MM.1S (cell line): ENCODE results near the gene CADM2.

Experiments used
- DNase-seq: peaks from one replicate; pipeline ENCODE4 v3.0.0-alpha.2; 2015
- H2AFZ ChIP-seq: fragments of 300-600 bp; sonication (generic); 2 replicates; pipeline ENCODE4 v1.6.0; 2016; ENCODE audit warnings: antibody characterized with exemption, low read length
- H3F3A ChIP-seq: fragments of 300-600 bp; sonication (generic); 2 replicates; pipeline ENCODE4 v1.6.1; 2016; ENCODE audit warnings: mild to moderate bottlenecking, antibody characterized with exemption, low read length, moderate library complexity, mixed read lengths; ENCODE audit not compliant: insufficient read depth
- H3K27ac ChIP-seq: fragments of 300-600 bp; sonication (generic); 2 replicates; pipeline ENCODE4 v1.5.1; 2016; ENCODE audit warnings: mild to moderate bottlenecking, low read length
- H3K27me3 ChIP-seq: fragments of 300-600 bp; sonication (generic); replicated peaks from 2 replicates; pipeline ENCODE4 v1.6.0; 2016; ENCODE audit warnings: low read length; ENCODE audit not compliant: insufficient read depth
- H3K36me3 ChIP-seq: fragments of 300-600 bp; sonication (generic); replicated peaks from 2 replicates; pipeline ENCODE4 v1.6.1; 2016; ENCODE audit warnings: mild to moderate bottlenecking, low read length, mixed read lengths; ENCODE audit not compliant: insufficient read depth
- H3K4me1 ChIP-seq: fragments of 300-600 bp; sonication (generic); 2 replicates; pipeline ENCODE4 v1.6.1; 2016; ENCODE audit warnings: low read length, mixed read lengths
- H3K4me2 ChIP-seq: fragments of 300-600 bp; sonication (generic); 2 replicates; pipeline ENCODE4 v1.6.0; 2016; ENCODE audit warnings: low read depth, low read length
- H3K4me3 ChIP-seq: fragments of 300-600 bp; sonication (generic); 2 replicates; pipeline ENCODE4 v1.5.1; 2016; ENCODE audit warnings: low read length, mixed read lengths
- H3K79me2 ChIP-seq: fragments of 300-600 bp; sonication (generic); 2 replicates; pipeline ENCODE4 v1.6.1; 2016; ENCODE audit warnings: mixed run types, low read length, mixed read lengths
- H3K9ac ChIP-seq: fragments of 300-600 bp; sonication (generic); 2 replicates; pipeline ENCODE4 v1.6.1; 2016; ENCODE audit warnings: low read length, mixed read lengths
- H3K9me2 ChIP-seq: fragments of 300-600 bp; sonication (generic); replicated peaks from 2 replicates; pipeline ENCODE4 v1.6.1; 2016; ENCODE audit warnings: mild to moderate bottlenecking, low read length, mixed read lengths; ENCODE audit not compliant: insufficient read depth
- H3K9me3 ChIP-seq: fragments of 300-600 bp; sonication (generic); replicated peaks from 2 replicates; pipeline ENCODE4 v1.6.1; 2016; ENCODE audit warnings: mild to moderate bottlenecking, low read length, mixed read lengths; ENCODE audit not compliant: insufficient read depth
- H4K20me1 ChIP-seq: fragments of 300-600 bp; sonication (generic); 2 replicates; pipeline ENCODE4 v1.6.1; 2016; ENCODE audit warnings: mild to moderate bottlenecking, low read length, moderate library complexity, mixed read lengths; ENCODE audit not compliant: insufficient read depth
- CTCF ChIP-seq: fragments of 300-600 bp; sonication (generic); IDR thresholded peaks from 2 replicates; pipeline ENCODE4 v1.5.1; 2016; ENCODE audit warnings: antibody characterized with exemption, low read length, mixed read lengths
- EZH2 ChIP-seq: fragments of 300-600 bp; sonication (generic); optimal IDR thresholded peaks from 2 replicates; pipeline ENCODE3; 2017; ENCODE audit warnings: low read depth, mild to moderate bottlenecking, antibody characterized with exemption, low read length, mixed read lengths
- EZH2phosphoT487 ChIP-seq: fragments of 300-600 bp; sonication (generic); IDR thresholded peaks from 2 replicates; pipeline ENCODE4 v1.6.1; 2018; ENCODE audit warnings: antibody characterized with exemption, low read length

CADM2 gene

GRCh38 chr3:85159376-85159775 lies 200.6 kb downstream of the CADM2 start:
- H3K9me3 ChIP-seq: no peaks in the 10 kb centered on the region
- H3K27ac ChIP-seq: no peak overlapping the region
- H3K4me1 ChIP-seq: no peaks in the 10 kb centered on the region
- H3K9me2 ChIP-seq: no peaks in the 10 kb centered on the region
- H3K36me3 ChIP-seq: no peaks in the 10 kb centered on the region
- H3K9ac ChIP-seq: no peak overlapping the region
- H3K4me2 ChIP-seq: no peak overlapping the region
- H3F3A ChIP-seq: no peaks in the 10 kb centered on the region
- DNase-seq: no peak
- no peak for TF ChIP-seq EZH2
- TF ChIP-seq EZH2phosphoT487: no peak
- no peak for TF ChIP-seq CTCF
- no peaks in the 10 kb centered on the region for H4K20me1 ChIP-seq
- H2AFZ ChIP-seq: no peak overlapping the region
- no peak overlapping the region for H3K4me3 ChIP-seq
- H3K79me2 ChIP-seq: no peaks in the 10 kb centered on the region
- no peaks in the 10 kb centered on the region for H3K27me3 ChIP-seq

DNA sequence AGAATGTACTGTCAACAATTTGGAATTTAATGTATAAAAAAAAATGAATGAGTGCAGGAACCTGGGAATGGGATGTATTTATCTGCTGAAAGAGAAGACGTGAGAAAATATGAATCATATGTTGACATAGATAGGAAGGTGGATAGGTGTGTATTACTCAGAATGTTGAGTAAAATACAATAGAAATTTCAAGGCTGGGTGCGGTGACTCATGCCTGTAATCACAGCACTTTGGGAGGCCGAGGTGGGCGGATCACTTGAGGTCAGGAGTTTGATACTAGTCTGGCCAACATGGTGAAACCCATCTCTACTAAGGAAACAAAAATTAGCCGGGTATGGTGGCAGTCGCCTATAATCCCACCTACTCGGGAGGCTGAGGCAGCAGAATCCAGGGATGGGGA lies 202.8 kb downstream of the CADM2 start:
- no peaks in the 10 kb centered on the region for H3K9me2 ChIP-seq
- H3K9ac ChIP-seq: no peak overlapping the region
- H3K27ac ChIP-seq: no peak overlapping the region
- H3K79me2 ChIP-seq: no peaks in the 10 kb centered on the region
- no peak overlapping the region for H3K4me2 ChIP-seq
- no peaks in the 10 kb centered on the region for H4K20me1 ChIP-seq
- no peak overlapping the region for H3K4me3 ChIP-seq
- no peak overlapping the region for H2AFZ ChIP-seq
- TF ChIP-seq EZH2phosphoT487 (no peak), EZH2 (no peak), CTCF (no peak)
- H3K4me1 ChIP-seq: no peaks in the 10 kb centered on the region
- no peaks in the 10 kb centered on the region for H3K9me3 ChIP-seq
- H3K36me3 ChIP-seq: no peaks in the 10 kb centered on the region
- H3F3A ChIP-seq: no peaks in the 10 kb centered on the region
- no peak for DNase-seq
- no peaks in the 10 kb centered on the region for H3K27me3 ChIP-seq

- Histone ChIP-seq H3K79me2 (no peaks in the 10 kb centered on the region), H2AFZ (no peak overlapping the region), H3K9me3 (no peaks in the 10 kb centered on the region), H3K36me3 (no peaks in the 10 kb centered on the region), H4K20me1 (no peaks in the 10 kb centered on the region), H3K27ac (no peak overlapping the region), H3K9me2 (no peaks in the 10 kb centered on the region), H3K9ac (no peak overlapping the region), H3K27me3 (no peaks in the 10 kb centered on the region), H3F3A (no peaks in the 10 kb centered on the region), H3K4me1 (no peaks in the 10 kb centered on the region), H3K4me3 (no peak overlapping the region), H3K4me2 (no peak overlapping the region)
- no peak for DNase-seq
- TF ChIP-seq EZH2: no peak
- TF ChIP-seq EZH2phosphoT487: no peak
- TF ChIP-seq CTCF: no peak
Observed at GRCh38 chr3:85162905-85163304, 204.1 kb downstream of the CADM2 start.
